Endothelial cell of umbilical vein (primary cell): ENCODE data around the gene CCR2. TPM values are rescaled to one million over a fixed set of nuclear protein-coding genes. Genes with fewer than 3 reads are reported as not detected.

Source experiments
- BruUV-seq: library from RNA; stranded (reverse); fragments of 400-500 nt; replicated peaks from 2 replicates; lab custom pipeline; 2021; lab: Mats Ljungman, UMichigan
- CTCF ChIA-PET: fragments of 300-600, 350-600 bp; sonication (Branson Sonifier 250); formaldehyde crosslinking; loops from one replicate; lab custom pipeline; 2021; ENCODE audit warnings: antibody characterized with exemption, inconsistent platforms; lab: Charles Lee
- POLR2A ChIA-PET: fragments of 300-600, 350-600 bp; sonication (Branson Sonifier 250); formaldehyde crosslinking; loops from one replicate; lab custom pipeline; 2021; ENCODE audit warnings: antibody characterized with exemption, inconsistent platforms; lab: Charles Lee
- DNase-seq: peaks from one replicate; pipeline ENCODE4 v3.0.0-alpha.2; 2011; ENCODE audit warnings: low read depth, low spot score
- FAIRE-seq: peaks from 2 replicates; lab custom pipeline; 2011; peaks lifted over from hg19 to GRCh38; lab: Jason Lieb, UNC
- H2AFZ ChIP-seq: 2 replicates; pipeline ENCODE4 v1.6.0; 2012; ENCODE audit warnings: low read depth, low read length, control low read depth, inconsistent platforms
- H3K27ac ChIP-seq: 2 replicates; pipeline ENCODE4 v1.5.1; 2011; ENCODE audit warnings: low read depth, mild to moderate bottlenecking, control low read depth, low read length, moderate library complexity; ENCODE audit not compliant: insufficient read depth
- H3K27me3 ChIP-seq, 2 experiments: 2 replicates each; pipeline versions ENCODE4 v1.6.0 to v1.6.1; 2011; ENCODE audit warnings: low read length in 2 of 2, mixed read lengths in 1 of 2; ENCODE audit not compliant: control insufficient read depth in 2 of 2, insufficient read depth in 2 of 2
- H3K36me3 ChIP-seq, 2 experiments: 2 replicates in 1 of 2; 3 replicates in 1 of 2; pipeline ENCODE4 v1.5.1; 2011; ENCODE audit warnings: low read length in 2 of 2, mild to moderate bottlenecking in 1 of 2, moderate library complexity in 1 of 2; ENCODE audit not compliant: control insufficient read depth in 2 of 2, insufficient read depth in 2 of 2; ENCODE audit errors: extremely low read depth in 1 of 2
- H3K4me1 ChIP-seq: 3 replicates; pipeline ENCODE4 v1.5.1; 2011; ENCODE audit warnings: mild to moderate bottlenecking, low read length; ENCODE audit not compliant: control insufficient read depth, insufficient read depth; ENCODE audit errors: extremely low read depth
- H3K4me2 ChIP-seq: 2 replicates; pipeline ENCODE4 v1.6.1; 2011; ENCODE audit warnings: low read length, control low read depth, mixed read lengths; ENCODE audit not compliant: insufficient read depth
- H3K4me3 ChIP-seq, 3 experiments: fragments of 200-600 bp in 1 of 3; sonication (generic), shearing (Covaris generic) in 1 of 3; replicated peaks in 1 of 3; 2 replicates each; pipeline ENCODE4 v1.5.1; 2011 to 2016; ENCODE audit warnings: control low read depth in 3 of 3, low read length in 3 of 3, mild to moderate bottlenecking in 2 of 3, inconsistent platforms in 1 of 3, low read depth in 1 of 3, moderate library complexity in 1 of 3; ENCODE audit not compliant: insufficient read depth in 1 of 3
- H3K79me2 ChIP-seq: 2 replicates; pipeline ENCODE4 v1.6.0; 2012; ENCODE audit warnings: low read length, inconsistent platforms; ENCODE audit not compliant: control insufficient read depth, insufficient read depth
- H3K9ac ChIP-seq: replicated peaks from 2 replicates; pipeline ENCODE3; 2011; ENCODE audit warnings: low read length, control low read depth; ENCODE audit not compliant: insufficient read depth; ENCODE audit errors: extremely low read depth
- H3K9me1 ChIP-seq: replicated peaks from 3 replicates; pipeline ENCODE4 v1.6.0; 2011; ENCODE audit warnings: mild to moderate bottlenecking, low read length; ENCODE audit not compliant: control insufficient read depth, insufficient read depth; ENCODE audit errors: extremely low read depth
- H3K9me3 ChIP-seq: replicated peaks from 2 replicates; pipeline ENCODE4 v1.5.1; 2012; ENCODE audit warnings: low read length, inconsistent platforms; ENCODE audit not compliant: control insufficient read depth, insufficient read depth
- H4K20me1 ChIP-seq: replicated peaks from 2 replicates; pipeline ENCODE3; 2011; ENCODE audit warnings: mild to moderate bottlenecking, low read length; ENCODE audit not compliant: control insufficient read depth, insufficient read depth; ENCODE audit errors: extremely low read depth
- CTCF ChIP-seq, 2 donors: IDR thresholded peaks; 1 replicate in 1 of 2; 2 replicates in 1 of 2; pipeline ENCODE4 v1.5.1; 2011; ENCODE audit warnings: low read length in 2 of 2, mild to moderate bottlenecking in 2 of 2, moderate library complexity in 2 of 2, control low read depth in 1 of 2, inconsistent platforms in 1 of 2, low read depth in 1 of 2; ENCODE audit not compliant: insufficient read depth in 1 of 2; ENCODE audit errors: extremely low read depth in 1 of 2
- EZH2 ChIP-seq: IDR thresholded peaks from 2 replicates; pipeline ENCODE4 v1.6.1; 2012; ENCODE audit warnings: borderline replicate concordance, low read depth, mild to moderate bottlenecking, moderate library complexity, low read length, inconsistent platforms; ENCODE audit not compliant: severe bottlenecking
- FOS ChIP-seq: IDR thresholded peaks from 2 replicates; pipeline ENCODE4 v1.6.1; 2011; ENCODE audit warnings: mild to moderate bottlenecking, low read length, moderate library complexity, borderline replicate concordance; ENCODE audit not compliant: insufficient read depth
- GATA2 ChIP-seq: IDR thresholded peaks from 2 replicates; pipeline ENCODE4 v1.7.0; 2011; ENCODE audit warnings: low read depth, mild to moderate bottlenecking, moderate library complexity, mixed read lengths, low read length; ENCODE audit not compliant: insufficient read length, insufficient read depth
- JUN ChIP-seq: IDR thresholded peaks from 2 replicates; pipeline ENCODE4 v1.6.1; 2011; ENCODE audit warnings: borderline replicate concordance, low read depth; ENCODE audit not compliant: insufficient read length, insufficient read depth
- MAX ChIP-seq: IDR thresholded peaks from 2 replicates; pipeline ENCODE4 v1.6.1; 2011; ENCODE audit not compliant: insufficient read depth, insufficient read length
- MYC ChIP-seq: IDR thresholded peaks from one replicate; pipeline ENCODE4 v1.6.1; 2011; ENCODE audit warnings: mild to moderate bottlenecking, low read depth, low read length
- POLR2A ChIP-seq: IDR thresholded peaks from 2 replicates; pipeline ENCODE4 v1.6.1; 2012; ENCODE audit warnings: low read depth, mild to moderate bottlenecking, control low read depth, low read length
- POLR2AphosphoS5 ChIP-seq: IDR thresholded peaks from 2 replicates; pipeline ENCODE4 v1.6.1; 2012; ENCODE audit warnings: low read depth, mild to moderate bottlenecking, control low read depth, low read length, moderate library complexity; ENCODE audit not compliant: insufficient read depth
- dilution Hi-C: fragments of 300-500 bp; cut with MboI; formaldehyde crosslinking; loops from one replicate; pipeline ENCODE4 v1.15.0; 2019; ENCODE audit warnings: low sequenced_read_pairs; ENCODE audit not compliant: extremely low pct_ligation_motif_present
- intact Hi-C: fragments of 100-400 bp; cut with micrococcal nuclease; formaldehyde crosslinking; loops from one replicate; pipeline ENCODE4 v1.10.0; 2022
- polyA plus RNA-seq, 4 experiments: library from polyadenylated mRNA; depleted of rRNA in 3 of 4; stranded (reverse) in 3 of 4; unstranded in 1 of 4; fragments of >200 nt; gene quantifications; 2 replicates each; pipeline versions ENCODE4 v1.2.1 to v1.2.3, GENCODE V29; 2011 to 2012; ENCODE audit warnings: missing spikeins in 1 of 4
- total RNA-seq: library from RNA; stranded (reverse); gene quantifications from 2 replicates; pipeline ENCODE4 v1.2.3, GENCODE V29; 2021

Gene CCR2
- total and polyA plus RNA-seq, 2 donors (not counting 3 experiments of a cell fraction or from before 2014, with no cell fraction given), result not detected

- H3K9me1 ChIP-seq, result no peaks in the 10 kb centered on the region
- H3K27me3 ChIP-seq, result peaks cover 7% of the 10 kb centered on the region in 2 experiments
- FAIRE-seq (no peak), DNase-seq (no peak)
- no peaks in the 10 kb centered on the region for H4K20me1 ChIP-seq
- H3K9ac ChIP-seq, result no peak overlapping the region
- H3K4me2 ChIP-seq, result no peak overlapping the region
- intact Hi-C loops (no loop called here), dilution Hi-C loops (no loop called here)
- POLR2A ChIA-PET, result no interaction called here
- no peaks in the 10 kb centered on the region for H3K9me3 ChIP-seq
- no peak overlapping the region for H3K27ac ChIP-seq
- no peaks in the 10 kb centered on the region for H3K79me2 ChIP-seq
- H3K4me1 ChIP-seq, result no peaks in the 10 kb centered on the region
- H2AFZ ChIP-seq, result no peak overlapping the region
- no TSS peak for BruUV-seq
- no peak overlapping the region for H3K4me3 ChIP-seq
- H3K36me3 ChIP-seq, result no peaks in the 10 kb centered on the region
- CTCF ChIA-PET, result interaction anchor here (1.2 to 1.5 kb wide), 2 partner anchors 18 to 83 kb away, joined by 4 read pairs; no protein-coding TSS in a partner anchor
- TF ChIP-seq POLR2AphosphoS5 (no peak), POLR2A (no peak), MYC (no peak), EZH2 (no peak), MAX (no peak), GATA2 (no peak), CTCF (IDR thresholded peaks at IDR 0.05; ENCODE audit: extremely low read depth in 1 of 2, insufficient read depth in 1 of 2, low read depth in 1 of 2, low read length in 2 of 2) (no peak), JUN (no peak), FOS (no peak)
These were observed 6.0 kb downstream of the CCR2 start for GRCh38 chr3:46359733-46360493.
